Fibroblast of skin of left quadriceps (primary cell): Measurements from ENCODE around the gene RAG2.
A peak's percentile ranks its signal among the peaks of the same experiment; 100 is the strongest.
"Not testable (repeated sequence)": the region's sequence is repeated elsewhere in the genome, so short reads cannot be mapped to it uniquely, and the experiment has no call there.

Experiments
- DNase-seq, 2 experiments: peaks; one replicate each; pipeline ENCODE4 v3.0.0-alpha.2; 2013; ENCODE audit warnings: low read depth in 2 of 2

Gene RAG2

GRCh38 chr11:36600180-36600579 is 2.1 kb upstream of the RAG2 start:
- DNase-seq: no peak

DNA sequence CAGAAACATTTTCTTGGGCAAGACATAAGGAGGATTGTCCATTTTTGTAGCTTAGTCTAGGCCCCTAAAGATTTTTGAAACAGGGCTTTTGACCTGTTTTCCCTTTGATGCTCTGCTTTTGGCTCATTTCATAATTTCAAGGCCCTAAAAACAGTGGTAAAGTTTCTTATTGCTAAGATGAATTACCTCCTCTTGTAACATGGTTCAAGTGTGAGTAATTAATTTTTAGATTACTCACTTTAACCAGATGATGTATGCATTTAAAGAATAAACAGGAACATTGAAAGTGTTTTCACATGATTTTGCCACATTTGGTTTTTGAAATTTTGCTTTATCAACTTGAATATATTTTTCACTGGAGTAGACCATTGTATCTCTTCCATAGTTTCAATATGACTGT is 1.2 kb downstream of the RAG2 start:
- no peak for DNase-seq

DNA sequence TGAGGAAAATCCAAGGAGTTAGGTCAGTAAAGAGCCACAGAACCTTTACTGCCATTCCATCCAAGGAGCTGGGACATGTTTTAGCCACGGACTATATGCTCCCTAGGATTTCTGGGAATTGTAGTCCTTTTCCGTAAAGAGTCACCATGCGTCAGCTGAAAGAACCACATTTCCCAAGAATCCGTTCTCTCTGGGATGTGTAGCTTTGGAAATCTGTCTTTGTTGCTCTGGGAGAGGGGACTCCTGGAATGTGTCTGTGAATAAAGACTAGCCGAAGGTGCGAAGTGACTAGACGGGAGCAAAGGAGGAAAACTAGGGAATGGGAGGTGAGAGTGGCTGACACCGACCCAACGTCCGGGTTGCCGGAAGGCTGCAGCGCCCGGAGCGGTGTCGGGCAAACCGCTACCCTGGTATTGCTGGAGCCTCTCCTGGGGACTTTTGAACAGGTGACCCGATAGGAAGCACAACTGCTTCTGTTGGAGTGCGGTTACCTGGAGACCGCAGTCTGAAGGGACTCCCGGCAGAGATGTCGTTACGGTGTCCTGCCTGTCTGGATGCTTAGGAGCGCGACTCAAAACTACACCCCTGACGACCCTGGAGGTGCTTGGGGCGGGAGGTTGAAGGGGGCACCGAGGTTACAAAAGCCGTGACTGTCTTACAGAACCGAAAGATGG is 3.6 kb downstream of the RAG2 start, which contains the start of gene IFTAP:
IFTAP (plus strand) TSS at position 187 of the 674 bp plus-strand sequence. CDS start 15,602 bp downstream, outside the sequence.
- DNase-seq: peak; percentile 85

DNA sequence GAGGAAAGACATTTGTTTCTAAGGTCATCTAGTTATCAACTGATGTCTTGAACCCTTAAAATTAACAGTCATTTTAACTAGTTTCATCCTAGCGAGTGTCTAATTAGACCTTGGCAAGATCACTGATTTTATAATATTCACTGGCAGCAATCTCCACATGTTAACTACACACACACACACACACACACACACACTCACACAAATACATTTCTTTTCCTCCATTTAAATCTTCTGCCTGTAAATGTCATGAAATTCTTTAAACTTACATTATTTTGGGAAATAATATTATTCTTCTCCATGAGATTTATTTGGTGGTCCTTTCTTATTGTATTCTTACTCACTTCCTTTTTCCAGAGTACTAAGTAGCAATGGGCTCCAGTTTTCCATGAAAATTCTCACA is 6.6 kb downstream of the RAG2 start:
- no peak for DNase-seq

GRCh38 chr11:36590513-36590912 is 7.5 kb downstream of the RAG2 start:
- no peak for DNase-seq

GRCh38 chr11:36588099-36588498 is 9.9 kb downstream of the RAG2 start:
- no peak for DNase-seq

- DNase-seq: no peak
These were observed 11.5 kb downstream of the RAG2 start for GRCh38 chr11:36586543-36586942.

DNA sequence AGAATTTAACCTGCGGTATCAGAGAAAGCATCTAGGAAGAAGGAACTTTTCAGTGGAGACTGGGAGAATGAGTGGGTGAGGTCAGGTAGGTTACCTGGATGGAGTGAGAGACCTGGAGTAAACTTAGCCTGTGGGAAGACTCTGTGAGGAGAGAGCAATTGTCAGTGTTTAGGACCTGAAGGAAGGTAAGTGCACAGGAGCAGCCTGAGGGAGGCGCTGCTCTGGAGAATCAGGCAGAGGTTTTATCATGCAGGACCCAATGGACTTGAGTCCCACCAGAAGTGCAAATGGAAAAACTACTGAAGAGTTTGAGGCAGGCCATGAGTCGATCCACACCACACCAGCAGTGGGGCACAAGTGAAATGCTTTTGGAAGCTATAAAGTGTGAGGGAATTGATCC is 14.4 kb downstream of the RAG2 start:
- no peak for DNase-seq

- no peak for DNase-seq
These were observed 16.5 kb downstream of the RAG2 start for GRCh38 chr11:36581536-36581935.

DNA sequence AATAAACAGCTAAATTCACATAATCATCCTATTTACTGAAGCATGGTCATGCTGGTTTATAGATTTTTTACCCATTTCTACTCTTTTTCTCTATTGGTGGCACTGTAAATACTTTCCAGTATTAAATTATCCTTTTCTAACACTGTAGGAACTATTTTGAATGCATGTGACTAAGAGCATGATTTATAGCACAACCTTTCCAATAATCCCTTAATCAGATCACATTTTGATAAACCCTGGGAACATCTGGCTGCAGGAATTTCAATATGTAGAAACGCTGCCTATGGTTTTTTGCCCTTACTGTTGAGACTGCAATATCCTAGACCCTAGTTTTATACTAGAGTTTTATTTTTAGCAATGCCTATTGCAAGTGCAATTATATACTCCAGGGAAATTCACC is 19.6 kb downstream of the RAG2 start:
- DNase-seq: no peak

- peak; percentile 38 to 45 for DNase-seq
These were observed 20.2 kb downstream of the RAG2 start for GRCh38 chr11:36577859-36578258.

- no peak for DNase-seq
These were observed 20.7 kb downstream of the RAG2 start for GRCh38 chr11:36577373-36577772.

- no peak for DNase-seq
These were observed 23.6 kb downstream of the RAG2 start for GRCh38 chr11:36574486-36574885.

DNA sequence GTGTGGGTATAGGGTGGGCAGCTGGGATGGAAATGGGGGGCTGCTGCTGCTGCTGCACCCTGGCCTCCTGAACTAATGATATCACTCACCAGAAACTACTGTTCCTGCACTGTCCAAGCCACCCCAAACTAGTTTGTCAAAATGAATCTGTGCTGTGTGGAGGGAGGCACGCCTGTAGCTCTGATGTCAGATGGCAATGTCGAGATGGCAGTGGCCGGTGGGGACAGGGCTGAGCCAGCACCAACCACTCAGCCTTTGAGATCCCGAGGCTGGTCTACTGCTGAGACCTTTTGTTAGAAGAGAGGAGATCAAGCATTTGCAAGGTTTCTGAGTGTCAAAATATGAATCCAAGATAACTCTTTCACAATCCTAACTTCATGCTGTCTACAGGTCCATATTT is 28.9 kb downstream of the RAG2 start:
- no peak for DNase-seq

DNA sequence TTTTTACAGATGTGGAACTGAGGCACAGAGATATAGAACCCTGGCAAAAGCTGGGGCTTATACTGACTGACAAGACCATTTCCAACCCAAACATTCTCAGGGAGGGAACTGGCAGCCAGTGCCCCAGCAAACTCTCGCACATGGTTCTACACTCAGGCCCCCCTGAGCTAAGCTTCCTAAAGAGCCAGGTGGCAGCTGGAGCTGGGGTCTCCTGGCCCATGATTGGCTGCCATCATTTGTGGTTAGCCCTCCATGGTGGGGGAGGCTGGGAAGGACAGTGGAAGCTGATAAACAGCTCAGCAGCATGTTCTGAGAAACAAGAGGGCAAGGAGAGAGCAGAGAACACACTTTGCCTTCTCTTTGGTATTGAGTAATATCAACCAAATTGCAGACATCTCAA is 30.3 kb downstream of the RAG2 start, which contains the start of gene RAG1:
RAG1 (plus strand) TSS at position 314 of the 400 bp plus-strand sequence. CDS start 5,298 bp downstream, outside the sequence.
- DNase-seq: no peak

DNA sequence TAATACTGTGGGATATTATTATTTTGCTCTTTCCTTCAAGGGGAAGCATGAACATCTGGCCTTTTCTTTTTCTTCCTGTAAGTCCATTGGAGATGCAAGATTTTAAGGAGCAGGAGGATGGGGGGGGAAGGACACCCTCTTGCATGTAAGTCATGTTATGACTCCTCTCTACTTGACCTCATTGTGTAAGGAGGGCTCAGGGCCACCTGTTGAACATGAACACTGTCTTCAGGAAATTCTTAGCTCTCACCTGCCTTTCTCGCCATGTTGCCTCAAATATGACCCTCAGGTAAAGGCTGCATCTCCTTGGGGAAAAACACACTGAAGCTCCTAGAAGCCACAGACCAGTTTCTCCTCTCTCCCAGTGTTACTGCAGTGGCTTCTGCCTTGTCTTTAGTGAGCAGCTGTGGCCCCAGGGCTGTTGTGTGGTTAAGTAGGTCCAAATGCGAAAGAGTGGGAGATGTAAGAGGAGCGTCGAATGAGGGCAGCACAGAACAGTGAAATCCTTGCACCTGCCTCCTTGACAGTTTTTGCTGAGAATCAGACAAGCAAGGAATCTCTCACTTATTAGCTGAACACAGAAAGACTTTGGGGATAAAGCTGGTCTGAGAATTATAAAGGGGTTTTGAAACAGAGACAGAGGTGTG is 31.5 kb downstream of the RAG2 start:
- no peak for DNase-seq

- DNase-seq: no peak
These were observed 32.9 kb downstream of the RAG2 start for GRCh38 chr11:36565031-36565610.

GRCh38 chr11:36564376-36565030 is 33.5 kb downstream of the RAG2 start:
- DNase-seq: peak; percentile 33 to 35

DNA sequence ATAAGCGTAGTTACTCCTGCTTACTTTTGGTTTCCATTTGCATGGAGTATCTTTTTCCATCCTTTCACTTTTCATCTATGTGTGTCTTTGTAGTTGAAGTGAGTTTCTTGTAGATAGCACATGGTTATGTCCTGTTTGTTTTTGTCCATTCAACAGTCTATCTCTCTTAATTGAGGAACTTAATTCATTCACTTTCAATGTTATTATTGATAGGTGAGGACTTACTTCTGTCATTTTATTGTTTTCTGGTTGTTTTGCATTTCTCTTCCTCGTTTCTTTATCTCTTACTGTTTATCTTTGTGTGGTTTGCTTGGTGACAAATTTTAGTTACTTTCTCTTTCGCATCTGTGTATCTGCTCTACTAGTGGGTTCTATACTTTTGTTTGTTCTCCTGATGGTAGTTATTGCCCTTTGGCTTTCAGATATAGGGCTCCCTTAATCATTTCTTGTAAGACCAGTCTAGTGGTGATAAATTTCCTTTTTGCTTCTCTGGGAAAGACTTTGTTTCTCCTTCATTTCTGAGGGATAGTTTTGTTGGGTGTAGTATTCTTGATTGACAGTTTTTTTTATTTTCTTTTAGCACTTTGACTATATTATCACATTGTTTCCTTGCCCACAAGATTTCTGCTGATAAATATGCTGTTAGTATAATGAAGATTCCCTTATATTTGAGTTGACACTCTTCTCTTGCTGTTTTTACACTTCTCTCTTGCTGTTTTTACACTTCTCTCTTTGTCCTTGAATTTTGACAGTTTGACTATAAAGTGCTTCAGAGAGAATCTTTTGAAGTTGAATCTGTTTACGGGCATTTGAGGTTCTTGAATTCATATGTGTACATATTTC is 39.2 kb downstream of the RAG2 start:
- no peak for DNase-seq

GRCh38 chr11:36557991-36558390 is 40.0 kb downstream of the RAG2 start:
- no peak for DNase-seq

DNA sequence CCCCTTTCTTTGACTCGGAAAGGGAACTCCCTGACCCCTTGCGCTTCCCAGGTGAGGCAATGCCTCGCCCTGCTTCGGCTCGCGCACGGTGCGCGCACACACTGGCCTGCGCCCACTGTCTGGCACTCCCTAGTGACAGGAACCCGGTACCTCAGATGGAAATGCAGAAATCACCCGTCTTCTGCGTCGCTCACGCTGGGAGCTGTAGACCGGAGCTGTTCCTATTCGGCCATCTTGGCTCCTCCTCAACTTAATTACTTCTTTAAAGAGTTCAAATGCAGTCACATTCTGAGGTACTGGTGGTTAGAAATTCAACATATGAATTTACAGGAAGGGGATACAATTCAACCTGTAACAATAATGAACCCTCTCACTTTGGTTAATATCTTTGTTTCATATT is 40.6 kb downstream of the RAG2 start:
- not testable (repeated sequence) for DNase-seq
